GM12878 (cell line): ENCODE measurements around the gene CIAO2B. TPM values are rescaled to one million over a fixed set of nuclear protein-coding genes. Genes with fewer than 3 reads are reported as not detected.

ENCODE experiments used
- ATAC-seq: fragments of 200-7000 bp; cut with Tn5 transposase; 3 replicates; pipeline ENCODE4 v1.9.1; 2020; ENCODE audit warnings: mild to moderate bottlenecking, moderate library complexity
- BruUV-seq: library from RNA; stranded (reverse); fragments of 400-500 nt; replicated peaks from 2 replicates; lab custom pipeline; 2021; lab: Mats Ljungman, UMichigan
- CTCF ChIA-PET: fragments of 300-600 bp; sonication (Branson Sonifier 250); formaldehyde crosslinking; extraction: SDS; loops from one replicate; lab custom pipeline; 2021; ENCODE audit warnings: inconsistent platforms; lab: Yijun Ruan, JAX
- POLR2A ChIA-PET: fragments of 350-600 bp; formaldehyde crosslinking; extraction: SDS; loops from one replicate; lab custom pipeline; 2021; ENCODE audit warnings: inconsistent platforms; lab: Charles Lee
- RAD21 ChIA-PET: fragments of 300-600 bp; sonication (Branson Sonifier 250); formaldehyde crosslinking; loops from one replicate; lab custom pipeline; 2023; ENCODE audit warnings: antibody characterized with exemption; ENCODE audit not compliant: unreplicated experiment; lab: Charles Lee
- SMC1A ChIA-PET: fragments of 300-600 bp; sonication (Branson Sonifier 250); formaldehyde crosslinking; loops from one replicate; lab custom pipeline; 2023; ENCODE audit not compliant: unreplicated experiment, uncharacterized antibody; lab: Charles Lee
- DNase-seq: peaks from one replicate; pipeline ENCODE4 v3.0.0-alpha.2; 2011; ENCODE audit warnings: low read depth, low spot score
- FAIRE-seq: peaks from 3 replicates; lab custom pipeline; 2011; peaks lifted over from hg19 to GRCh38; lab: Jason Lieb, UNC
- H2AFZ ChIP-seq: 2 replicates; pipeline ENCODE4 v1.6.0; 2011; ENCODE audit warnings: low read depth, low read length, control low read depth; ENCODE audit not compliant: control insufficient read depth
- H3K27ac ChIP-seq: 2 replicates; pipeline ENCODE4 v1.5.1; 2011; ENCODE audit warnings: control low read depth; ENCODE audit not compliant: control insufficient read depth, insufficient read depth
- H3K27me3 ChIP-seq, 2 experiments: replicated peaks in 1 of 2; 2 replicates each; pipeline versions ENCODE4 v1.6.0 to v1.6.1; 2011; ENCODE audit warnings: low read length in 1 of 2; ENCODE audit not compliant: control insufficient read depth in 2 of 2, insufficient read depth in 2 of 2
- H3K36me3 ChIP-seq, 2 experiments: 2 replicates each; pipeline ENCODE4 v1.5.1; 2011; ENCODE audit warnings: low read length in 1 of 2; ENCODE audit not compliant: control insufficient read depth in 2 of 2, insufficient read depth in 2 of 2
- H3K4me1 ChIP-seq: 2 replicates; pipeline ENCODE4 v1.6.1; 2011; ENCODE audit warnings: mild to moderate bottlenecking, low read length, moderate library complexity, mixed read lengths; ENCODE audit not compliant: control insufficient read depth, insufficient read depth
- H3K4me2 ChIP-seq: 2 replicates; pipeline ENCODE4 v1.6.0; 2011; ENCODE audit warnings: control low read depth; ENCODE audit not compliant: control insufficient read depth, insufficient read depth
- H3K4me3 ChIP-seq: fragments of 200-600 bp; sonication (generic); 2 replicates; pipeline ENCODE4 v1.5.1; 2016
- H3K79me2 ChIP-seq: 2 replicates; pipeline ENCODE4 v1.6.0; 2011; ENCODE audit warnings: low read length; ENCODE audit not compliant: control insufficient read depth, insufficient read depth
- H3K9ac ChIP-seq: 2 replicates; pipeline ENCODE4 v1.8.0; 2011; ENCODE audit warnings: low read length, control low read depth, mixed read lengths; ENCODE audit not compliant: control insufficient read depth, insufficient read depth
- H3K9me3 ChIP-seq: replicated peaks from 3 replicates; pipeline ENCODE4 v1.5.1; 2011; ENCODE audit warnings: mild to moderate bottlenecking, low read length; ENCODE audit not compliant: control insufficient read depth, insufficient read depth
- H4K20me1 ChIP-seq: 2 replicates; pipeline ENCODE4 v1.6.0; 2011; ENCODE audit not compliant: control insufficient read depth, insufficient read depth
- ATF7 ChIP-seq: fragments of 450-650 bp; IDR thresholded peaks from 2 replicates; pipeline ENCODE4 v1.6.1; 2016; ENCODE audit warnings: low read depth, mild to moderate bottlenecking
- BMI1 ChIP-seq: fragments of 450-650 bp; IDR thresholded peaks from 2 replicates; pipeline ENCODE4 v1.6.1; 2016; ENCODE audit warnings: mild to moderate bottlenecking, moderate library complexity, borderline replicate concordance
- FOS ChIP-seq: IDR thresholded peaks from 3 replicates; pipeline ENCODE4 v1.6.1; 2011; ENCODE audit warnings: borderline replicate concordance; ENCODE audit not compliant: insufficient read length; ENCODE audit errors: extremely low read depth
- HDGF ChIP-seq: fragments of 450-650 bp; IDR thresholded peaks from 2 replicates; pipeline ENCODE4 v1.6.1; 2016; ENCODE audit warnings: antibody characterized with exemption
- KDM1A ChIP-seq: fragments of 200-600 bp; sonication (generic); IDR thresholded peaks from 2 replicates; pipeline ENCODE4 v1.6.1; 2016; ENCODE audit warnings: borderline replicate concordance
- MTA3 ChIP-seq: IDR thresholded peaks from 2 replicates; pipeline ENCODE4 v1.6.1; 2012; ENCODE audit warnings: low read length, inconsistent platforms, borderline replicate concordance
- MXI1 ChIP-seq: fragments of 150-350 bp; IDR thresholded peaks from 2 replicates; pipeline ENCODE4 v1.6.1; 2011; ENCODE audit warnings: low read depth, mild to moderate bottlenecking, inconsistent platforms, low read length, improper control_type of control experiment
- MYC ChIP-seq: IDR thresholded peaks from 2 replicates; pipeline ENCODE4 v1.6.1; 2011; ENCODE audit warnings: mild to moderate bottlenecking, low read length, moderate library complexity, inconsistent platforms; ENCODE audit not compliant: insufficient read depth, insufficient replicate concordance, insufficient read length, severe bottlenecking
- POLR2AphosphoS5 ChIP-seq: IDR thresholded peaks from 2 replicates; pipeline ENCODE4 v1.6.1; 2011; ENCODE audit warnings: mild to moderate bottlenecking, low read length, inconsistent platforms
- RFX5 ChIP-seq: IDR thresholded peaks from 2 replicates; pipeline ENCODE4 v1.6.1; 2011; ENCODE audit warnings: low read depth, low read length, improper control_type of control experiment
- SREBF2 ChIP-seq: IDR thresholded peaks from 2 replicates; pipeline ENCODE4 v1.6.1; 2012; ENCODE audit warnings: mild to moderate bottlenecking, low read length
- STAT3 ChIP-seq: IDR thresholded peaks from 2 replicates; pipeline ENCODE4 v1.6.1; 2011; ENCODE audit warnings: low read depth, low read length, improper control_type of control experiment
- TAF1 ChIP-seq: IDR thresholded peaks from 2 replicates; pipeline ENCODE4 v1.6.1; 2011; ENCODE audit warnings: mild to moderate bottlenecking, low read depth, low read length, borderline replicate concordance
- WRNIP1 ChIP-seq: IDR thresholded peaks from 2 replicates; pipeline ENCODE4 v1.6.1; 2011; ENCODE audit warnings: low read depth, low read length, improper control_type of control experiment, borderline replicate concordance
- ZBED1 ChIP-seq: IDR thresholded peaks from 2 replicates; pipeline ENCODE4 v1.6.1; 2016; ENCODE audit warnings: borderline replicate concordance
- ZNF24 ChIP-seq: fragments of 450-650 bp; IDR thresholded peaks from 2 replicates; pipeline ENCODE4 v1.6.1; 2017; ENCODE audit warnings: antibody characterized with exemption, mild to moderate bottlenecking
- ZSCAN29 ChIP-seq: fragments of 450-650 bp; IDR thresholded peaks from 2 replicates; pipeline ENCODE4 v1.6.1; 2017; ENCODE audit warnings: mild to moderate bottlenecking, moderate library complexity
- ZZZ3 ChIP-seq: IDR thresholded peaks from 2 replicates; pipeline ENCODE4 v1.6.1; 2011; ENCODE audit warnings: low read depth; ENCODE audit not compliant: control insufficient read depth, insufficient read length
- WGBS: methylation state at CpG from one replicate; pipeline ENCODE4 v1.1.6; 2016; ENCODE audit warnings: low lambda C conversion rate; ENCODE audit not compliant: insufficient replicate concordance, insufficient coverage; ENCODE audit errors: missing lambda C conversion rate; 5-methylcytosine and 5-hydroxymethylcytosine counted together
- in situ Hi-C: fragments of 300-500 bp; cut with MboI; formaldehyde crosslinking; loops from 9 replicates; pipeline ENCODE4 v1.14.3; 2018; ENCODE audit warnings: mixed read lengths
- intact Hi-C: fragments of 100-400 bp; cut with micrococcal nuclease; formaldehyde crosslinking; loops from one replicate; pipeline ENCODE4 v1.14.2; 2022; ENCODE audit not compliant: unreplicated experiment
- polyA plus RNA-seq, 11 experiments: library from polyadenylated mRNA; depleted of rRNA in 4 of 11; unstranded in 6 of 11; stranded (reverse) in 5 of 11; fragments of >200 nt; fragmentation: Nextera tagmentation in 4 of 11; fragmentation: Illumina TruSeq in 1 of 11; extraction: Ambion mirVana in 4 of 11; extraction: Trizol in 1 of 11; gene quantifications; 1 replicate in 1 of 11; 2 replicates in 10 of 11; pipeline versions ENCODE4 v1.2.1 to v1.2.3, GENCODE V29; 2011 to 2016; ENCODE audit warnings: inconsistent platforms in 2 of 11, missing spikeins in 2 of 11, low read depth in 1 of 11
- total RNA-seq, 4 experiments: library from RNA; depleted of rRNA in 3 of 4; stranded (reverse); fragments of >200 nt in 3 of 4; fragmentation: Illumina TruSeq in 1 of 4; extraction: Trizol in 1 of 4; gene quantifications; 2 replicates each; pipeline versions ENCODE4 v1.2.1 to v1.2.3, GENCODE V29; 2013 to 2021
- TF ChIP-seq, protein P1 (sequence below): IDR thresholded peaks from 2 replicates; pipeline ENCODE4 v1.6.1; 2011; ENCODE audit warnings: borderline replicate concordance, low read depth, mild to moderate bottlenecking, moderate library complexity, mixed read lengths, low read length; ENCODE audit not compliant: insufficient read depth; ENCODE audit errors: extremely low read length

Gene CIAO2B
- total and polyA plus RNA-seq, 10 of the 15 experiments (the other 5 are each of a cell fraction or from before 2014, with no cell fraction given) = 76.4 to 241 (median 138) TPM

- intact Hi-C loops = no loop called here
- ChIA-PET POLR2A (no interaction called here), CTCF (interaction anchor here (1.7 to 2.3 kb wide), 2 partner anchors 22 to 37 kb away, joined by 4 to 10 read pairs; no protein-coding TSS in a partner anchor), SMC1A (no interaction called here), RAD21 (interaction anchor here (1.1 kb wide), 1 partner anchor 51 kb away, joined by 3 read pairs; the partner anchor contains the start of gene PDP2)
- no TSS peak for BruUV-seq
- Histone ChIP-seq H3K4me3 (no peak overlapping the region), H4K20me1 (no peaks in the 10 kb centered on the region), H3K9me3 (no peaks in the 10 kb centered on the region), H3K27ac (no peak overlapping the region), H3K36me3 (no peaks in the 10 kb centered on the region), H3K79me2 (peaks cover 33% of the 10 kb centered on the region), H3K9ac (no peak overlapping the region; the same call in 1 of the 2 replicates), H2AFZ (no peak overlapping the region), H3K4me2 (peak overlapping the region; percentile 95; the same call in 1 of the 2 replicates), H3K4me1 (peaks cover 21% of the 10 kb centered on the region), H3K27me3 (no peaks in the 10 kb centered on the region)
- no peak for ATAC-seq
- DNase-seq = no peak
- TF ChIP-seq ZZZ3 (no peak), ZNF24 (no peak), STAT3 (no peak), HDGF (no peak), FOS (no peak), ZSCAN29 (no peak), ATF7 (no peak), MYC (no peak), TAF1 (no peak), MXI1 (no peak), BMI1 (no peak), KDM1A (no peak), MTA3 (no peak), POLR2AphosphoS5 (no peak), WRNIP1 (no peak), RFX5 (no peak), SREBF2 (no peak), ZBED1 (no peak)
- TF ChIP-seq, protein P1, sequence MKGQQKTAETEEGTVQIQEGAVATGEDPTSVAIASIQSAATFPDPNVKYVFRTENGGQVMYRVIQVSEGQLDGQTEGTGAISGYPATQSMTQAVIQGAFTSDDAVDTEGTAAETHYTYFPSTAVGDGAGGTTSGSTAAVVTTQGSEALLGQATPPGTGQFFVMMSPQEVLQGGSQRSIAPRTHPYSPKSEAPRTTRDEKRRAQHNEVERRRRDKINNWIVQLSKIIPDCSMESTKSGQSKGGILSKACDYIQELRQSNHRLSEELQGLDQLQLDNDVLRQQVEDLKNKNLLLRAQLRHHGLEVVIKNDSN = no peak
- in situ Hi-C loops = loop anchor here (10.0 kb wide), 1 partner anchor 63 kb away; no protein-coding TSS in a partner anchor
- no peak for FAIRE-seq
- 100% methylated on average over 4 of the region's 4 CpGs for WGBS
These were observed 2.1 kb downstream of the CIAO2B start for GRCh38 chr16:66932076-66932475.
